Naive B cell (primary cell): Measurements from ENCODE around the gene SLC38A4. TPM values are rescaled to one million over a fixed set of nuclear protein-coding genes. Genes with fewer than 3 reads are reported as not detected.
"Not testable (repeated sequence)": the region's sequence is repeated elsewhere in the genome, so short reads cannot be mapped to it uniquely, and the experiment has no call there.

ENCODE experiments used
- ATAC-seq, 2 donors: fragments of 150-1000 bp; cut with Tn5 transposase; 2 replicates each; pipeline ENCODE4 v1.10.0; 2021; ENCODE audit warnings: low read depth in 2 of 2, mild to moderate bottlenecking in 2 of 2, moderate library complexity in 2 of 2
- DNase-seq: peaks from one replicate; pipeline ENCODE4 v3.0.0; 2022
- H3K27ac Mint-ChIP-seq, 6 donors: one replicate each; pipeline ENCODE4 v1.8.0; 2020 to 2022; ENCODE audit warnings: mild to moderate bottlenecking in 6 of 6, mixed read lengths in 6 of 6, moderate library complexity in 5 of 6, inconsistent platforms in 2 of 6
- H3K27me3 Mint-ChIP-seq, 3 donors: one replicate each; pipeline ENCODE4 v1.8.0; 2021 to 2022; ENCODE audit warnings: mixed read lengths in 3 of 3, mild to moderate bottlenecking in 1 of 3
- H3K36me3 Mint-ChIP-seq, 2 donors: one replicate each; pipeline ENCODE4 v1.8.0; 2020 to 2022; ENCODE audit warnings: mixed read lengths in 2 of 2, inconsistent platforms in 1 of 2, mild to moderate bottlenecking in 1 of 2
- H3K4me1 Mint-ChIP-seq, 3 donors: one replicate each; pipeline ENCODE4 v1.8.0; 2020 to 2022; ENCODE audit warnings: mixed read lengths in 3 of 3, inconsistent platforms in 1 of 3, mild to moderate bottlenecking in 1 of 3, moderate library complexity in 1 of 3
- H3K4me3 Mint-ChIP-seq, 8 donors: one replicate each; pipeline ENCODE4 v1.8.0; 2020 to 2022; ENCODE audit warnings: mild to moderate bottlenecking in 8 of 8, mixed read lengths in 8 of 8, moderate library complexity in 8 of 8, inconsistent platforms in 2 of 8
- H3K9me3 Mint-ChIP-seq, 7 donors: one replicate each; pipeline ENCODE4 v1.8.0; 2020 to 2022; ENCODE audit warnings: mixed read lengths in 7 of 7, mild to moderate bottlenecking in 5 of 7, inconsistent platforms in 2 of 7, moderate library complexity in 1 of 7
- polyA plus RNA-seq, 6 donors: library from polyadenylated mRNA; unstranded; fragments of 300-500 nt; fragmentation: Illumina TruSeq; gene quantifications; one replicate each; pipeline ENCODE4 v1.2.3, GENCODE V29; 2021; ENCODE audit warnings: low read depth in 6 of 6

The SLC38A4 gene
- polyA plus RNA-seq = not detected

- ATAC-seq (no peak), DNase-seq (no peak)
- peaks cover 46 to 71% (median 69%) of the 10 kb centered on the region in 3 donors for H3K27me3 Mint-ChIP-seq
- peaks cover 0 to 7% (median 0%) of the 10 kb centered on the region in 7 donors for H3K9me3 Mint-ChIP-seq
- peaks cover 2% of the 10 kb centered on the region in 3 donors for H3K4me1 Mint-ChIP-seq
- peak within 1 kb of the TSS in 1 of 6 donors; percentile 7 for H3K27ac Mint-ChIP-seq
- no peak within 1 kb of the TSS for H3K4me3 Mint-ChIP-seq
- peaks cover 0 to 4% of the 10 kb centered on the region in 2 donors for H3K36me3 Mint-ChIP-seq
These were observed at the start of gene SLC38A4 for GRCh38 chr12:46825591-46826414. Gene SLC38A4 (minus strand): TSS chr12:46825997. CDS start chr12:46793071, 32,926 bp downstream.

- Mint-ChIP-seq H3K27ac (no peak overlapping the region), H3K27me3 (peaks cover 8 to 44% (median 37%) of the 10 kb centered on the region in 3 donors), H3K4me1 (peaks cover 0 to 2% (median 0%) of the 10 kb centered on the region in 3 donors), H3K9me3 (peaks cover 5 to 36% (median 23%) of the 10 kb centered on the region in 7 donors), H3K36me3 (peaks cover 8 to 12% of the 10 kb centered on the region in 2 donors), H3K4me3 (no peak overlapping the region)
- ATAC-seq = no peak
- no peak for DNase-seq
These were observed 49.3 kb upstream of the SLC38A4 start for GRCh38 chr12:46875095-46875494.

- peaks cover 8 to 44% (median 33%) of the 10 kb centered on the region in 3 donors for H3K27me3 Mint-ChIP-seq
- H3K4me3 Mint-ChIP-seq = no peak overlapping the region
- no peak overlapping the region for H3K27ac Mint-ChIP-seq
- peaks cover 5 to 35% (median 23%) of the 10 kb centered on the region in 7 donors for H3K9me3 Mint-ChIP-seq
- H3K4me1 Mint-ChIP-seq = peaks cover 0 to 2% (median 0%) of the 10 kb centered on the region in 3 donors
- ATAC-seq = no peak
- H3K36me3 Mint-ChIP-seq = peaks cover 8 to 12% of the 10 kb centered on the region in 2 donors
- no peak for DNase-seq
These were observed 48.8 kb upstream of the SLC38A4 start for GRCh38 chr12:46874642-46875041.

GRCh38 chr12:46872135-46872534 is 46.3 kb upstream of the SLC38A4 start:
- DNase-seq (no peak), ATAC-seq (no peak)
- H3K4me1 Mint-ChIP-seq = peaks cover 0 to 2% (median 0%) of the 10 kb centered on the region in 3 donors
- peaks cover 0 to 17% (median 9%) of the 10 kb centered on the region in 7 donors for H3K9me3 Mint-ChIP-seq
- no peak overlapping the region for H3K4me3 Mint-ChIP-seq
- peaks cover 0 to 12% of the 10 kb centered on the region in 2 donors for H3K36me3 Mint-ChIP-seq
- no peak overlapping the region for H3K27ac Mint-ChIP-seq
- peaks cover 8 to 26% (median 19%) of the 10 kb centered on the region in 3 donors for H3K27me3 Mint-ChIP-seq

- ATAC-seq (no peak), DNase-seq (no peak)
- no peaks in the 10 kb centered on the region for H3K4me1 Mint-ChIP-seq
- peaks cover 0 to 10% (median 5%) of the 10 kb centered on the region in 3 donors for H3K27me3 Mint-ChIP-seq
- peaks cover 2 to 23% of the 10 kb centered on the region in 2 donors for H3K36me3 Mint-ChIP-seq
- H3K27ac Mint-ChIP-seq = no peak overlapping the region
- no peak overlapping the region for H3K4me3 Mint-ChIP-seq
- H3K9me3 Mint-ChIP-seq = peaks cover 8 to 34% (median 24%) of the 10 kb centered on the region in 7 donors
These were observed 39.5 kb upstream of the SLC38A4 start for GRCh38 chr12:46865311-46865710.

GRCh38 chr12:46858368-46858767 is 32.6 kb upstream of the SLC38A4 start:
- peaks cover 4 to 6% of the 10 kb centered on the region in 2 donors for H3K36me3 Mint-ChIP-seq
- no peak overlapping the region for H3K4me3 Mint-ChIP-seq
- no peaks in the 10 kb centered on the region for H3K4me1 Mint-ChIP-seq
- no peak for ATAC-seq
- H3K9me3 Mint-ChIP-seq = peaks cover 7 to 57% (median 35%) of the 10 kb centered on the region in 7 donors
- peaks cover 0 to 10% (median 0%) of the 10 kb centered on the region in 3 donors for H3K27me3 Mint-ChIP-seq
- DNase-seq = no peak
- no peak overlapping the region for H3K27ac Mint-ChIP-seq

GRCh38 chr12:46857486-46857885 is 31.7 kb upstream of the SLC38A4 start:
- Mint-ChIP-seq H3K27me3 (peaks cover 0 to 10% (median 0%) of the 10 kb centered on the region in 3 donors), H3K4me3 (no peak overlapping the region), H3K36me3 (peaks cover 4 to 6% of the 10 kb centered on the region in 2 donors), H3K27ac (no peak overlapping the region), H3K4me1 (no peaks in the 10 kb centered on the region), H3K9me3 (peaks cover 7 to 57% (median 35%) of the 10 kb centered on the region in 7 donors)
- DNase-seq (no peak), ATAC-seq (no peak)

- DNase-seq (no peak), ATAC-seq (no peak)
- H3K27ac Mint-ChIP-seq = no peak overlapping the region
- no peak overlapping the region for H3K4me3 Mint-ChIP-seq
- peaks cover 0 to 7% (median 2%) of the 10 kb centered on the region in 3 donors for H3K27me3 Mint-ChIP-seq
- H3K9me3 Mint-ChIP-seq = peaks cover 9 to 50% (median 46%) of the 10 kb centered on the region in 7 donors
- no peaks in the 10 kb centered on the region for H3K4me1 Mint-ChIP-seq
- H3K36me3 Mint-ChIP-seq = peaks cover 0 to 4% of the 10 kb centered on the region in 2 donors
These were observed 30.0 kb upstream of the SLC38A4 start for GRCh38 chr12:46855760-46856159.

- not testable (repeated sequence) for H3K4me1 Mint-ChIP-seq, H3K4me3 Mint-ChIP-seq, DNase-seq, ATAC-seq, H3K27ac Mint-ChIP-seq, H3K36me3 Mint-ChIP-seq
- H3K27me3 Mint-ChIP-seq = peaks cover 3 to 20% (median 11%) of the 10 kb centered on the region in 3 donors
- peaks cover 8 to 54% (median 42%) of the 10 kb centered on the region in 7 donors for H3K9me3 Mint-ChIP-seq
These were observed 28.4 kb upstream of the SLC38A4 start for GRCh38 chr12:46854188-46854587.

- not testable (repeated sequence) for H3K4me3 Mint-ChIP-seq, H3K27ac Mint-ChIP-seq, ATAC-seq, DNase-seq, H3K4me1 Mint-ChIP-seq
- H3K27me3 Mint-ChIP-seq = peaks cover 7 to 38% (median 30%) of the 10 kb centered on the region in 3 donors
- peaks cover 4 to 28% (median 16%) of the 10 kb centered on the region in 7 donors for H3K9me3 Mint-ChIP-seq
- peaks cover 0 to 11% of the 10 kb centered on the region in 2 donors for H3K36me3 Mint-ChIP-seq
These were observed 23.0 kb upstream of the SLC38A4 start for GRCh38 chr12:46848792-46849191.

- ATAC-seq (no peak), DNase-seq (no peak)
- Mint-ChIP-seq H3K4me3 (peak overlapping the region in 1 of 8 donors; percentile 24), H3K9me3 (peaks cover 4 to 26% (median 14%) of the 10 kb centered on the region in 7 donors), H3K36me3 (peaks cover 0 to 11% of the 10 kb centered on the region in 2 donors), H3K4me1 (no peaks in the 10 kb centered on the region), H3K27ac (no peak overlapping the region), H3K27me3 (peaks cover 7 to 39% (median 37%) of the 10 kb centered on the region in 3 donors)
These were observed 21.2 kb upstream of the SLC38A4 start for GRCh38 chr12:46847001-46847400.

GRCh38 chr12:46843811-46844210 is 18.0 kb upstream of the SLC38A4 start:
- Mint-ChIP-seq H3K27me3 (peaks cover 13 to 47% (median 28%) of the 10 kb centered on the region in 3 donors), H3K9me3 (peaks cover 0 to 17% (median 7%) of the 10 kb centered on the region in 7 donors), H3K4me1 (no peaks in the 10 kb centered on the region), H3K27ac (no peak overlapping the region), H3K4me3 (no peak overlapping the region), H3K36me3 (peaks cover 0 to 10% of the 10 kb centered on the region in 2 donors)
- ATAC-seq (no peak), DNase-seq (no peak)

GRCh38 chr12:46841891-46842290 is 16.1 kb upstream of the SLC38A4 start:
- H3K4me1 Mint-ChIP-seq = no peaks in the 10 kb centered on the region

More at GRCh38 chr12:46841891-46842290, 16.1 kb upstream of the SLC38A4 start:
- Mint-ChIP-seq H3K27me3 (peaks cover 10 to 42% (median 21%) of the 10 kb centered on the region in 3 donors), H3K36me3 (peaks cover 0 to under 1% of the 10 kb centered on the region in 2 donors), H3K27ac (no peak overlapping the region), H3K9me3 (peaks cover 0 to 5% (median 2%) of the 10 kb centered on the region in 7 donors), H3K4me3 (no peak overlapping the region)
- no peak for DNase-seq
- ATAC-seq = no peak
